HG03097 (cell line): ENCODE results near the gene C14orf119.

Experiments
- ATAC-seq: cut with Tn5 transposase; IDR thresholded peaks from one replicate; pipeline ENCODE4 v1.9.1; 2021; ENCODE audit not compliant: unreplicated experiment, low FRiP score

Gene C14orf119

GRCh38 chr14:23124337-23124954, 29.1 kb downstream of the C14orf119 start:
- no peak for ATAC-seq

GRCh38 chr14:23125011-23125410, 29.7 kb downstream of the C14orf119 start:
- no peak for ATAC-seq

- ATAC-seq: no peak
These were observed 30.7 kb downstream of the C14orf119 start for GRCh38 chr14:23125933-23126524.

GRCh38 chr14:23126548-23127278, 31.4 kb downstream of the C14orf119 start:
- no peak for ATAC-seq

- no peak for ATAC-seq
These were observed 32.6 kb downstream of the C14orf119 start for GRCh38 chr14:23127861-23128260.

GRCh38 chr14:23128969-23129758, 33.9 kb downstream of the C14orf119 start:
- no peak for ATAC-seq

- ATAC-seq: no peak
These were observed 34.5 kb downstream of the C14orf119 start for GRCh38 chr14:23129759-23130316.

GRCh38 chr14:23130871-23131270, 35.6 kb downstream of the C14orf119 start:
- no peak for ATAC-seq

- ATAC-seq: no peak
These were observed 36.2 kb downstream of the C14orf119 start for GRCh38 chr14:23131482-23131881.

GRCh38 chr14:23132970-23133369, 37.7 kb downstream of the C14orf119 start:
- no peak for ATAC-seq

- ATAC-seq: no peak
These were observed 41.3 kb downstream of the C14orf119 start for GRCh38 chr14:23136566-23137133.

GRCh38 chr14:23137192-23137812, 42.0 kb downstream of the C14orf119 start:
- no peak for ATAC-seq

GRCh38 chr14:23137813-23138535, 42.7 kb downstream of the C14orf119 start:
- no peak for ATAC-seq

GRCh38 chr14:23139874-23140273, 44.6 kb downstream of the C14orf119 start:
- ATAC-seq: no peak

GRCh38 chr14:23140371-23140770, 45.1 kb downstream of the C14orf119 start:
- ATAC-seq: no peak

GRCh38 chr14:23141706-23142444, 46.6 kb downstream of the C14orf119 start:
- ATAC-seq: no peak

GRCh38 chr14:23142826-23143225, 47.5 kb downstream of the C14orf119 start:
- no peak for ATAC-seq

GRCh38 chr14:23143911-23144310, 48.6 kb downstream of the C14orf119 start:
- ATAC-seq: no peak
